GM23338 (cell line): ENCODE data around the gene ROR1. TPM values are rescaled to one million over a fixed set of nuclear protein-coding genes. Genes with fewer than 3 reads are reported as not detected.

Experiments
- ATAC-seq: fragments of 200-7000 bp; cut with Tn5 transposase; 3 replicates; pipeline ENCODE4 v1.9.1; 2020
- DNase-seq: peaks from one replicate; pipeline ENCODE4 v3.0.0-alpha.2; 2015; ENCODE audit warnings: low spot score
- H2AFZ ChIP-seq: fragments of 200-600 bp; sonication (generic); 2 replicates; pipeline ENCODE4 v1.8.0; 2016; ENCODE audit warnings: antibody characterized with exemption, mild to moderate bottlenecking, moderate library complexity
- H3F3A ChIP-seq: fragments of 200-600 bp; sonication (generic); replicated peaks from 2 replicates; pipeline ENCODE4 v1.8.0; 2017; ENCODE audit warnings: antibody characterized with exemption, mixed run types, low read depth
- H3K27ac ChIP-seq: fragments of 200-600 bp; sonication (generic); 2 replicates; pipeline ENCODE4 v1.6.1; 2016; ENCODE audit warnings: low read depth
- H3K27me3 ChIP-seq: fragments of 200-600 bp; sonication (generic); 2 replicates; pipeline ENCODE4 v1.8.0; 2016; ENCODE audit warnings: mild to moderate bottlenecking, mixed run types, moderate library complexity; ENCODE audit not compliant: insufficient read depth
- H3K36me3 ChIP-seq: fragments of 200-600 bp; sonication (generic); 2 replicates; pipeline ENCODE4 v1.8.0; 2016; ENCODE audit warnings: mild to moderate bottlenecking; ENCODE audit not compliant: insufficient read depth
- H3K4me1 ChIP-seq: fragments of 200-600 bp; sonication (generic); 2 replicates; pipeline ENCODE4 v1.8.0; 2016; ENCODE audit warnings: mild to moderate bottlenecking, moderate library complexity; ENCODE audit not compliant: insufficient read depth
- H3K4me2 ChIP-seq: fragments of 200-600 bp; sonication (generic); 2 replicates; pipeline ENCODE4 v1.7.1; 2017; ENCODE audit warnings: mixed run types
- H3K4me3 ChIP-seq: fragments of 200-600 bp; sonication (generic); 2 replicates; pipeline ENCODE4 v1.6.1; 2016; ENCODE audit warnings: mixed run types
- H3K79me2 ChIP-seq: fragments of 200-600 bp; sonication (generic); replicated peaks from 2 replicates; pipeline ENCODE4 v1.8.0; 2017; ENCODE audit warnings: mild to moderate bottlenecking; ENCODE audit not compliant: insufficient read depth
- H3K9me2 ChIP-seq: fragments of 200-600 bp; sonication (generic); 2 replicates; pipeline ENCODE4 v1.8.0; 2017; ENCODE audit not compliant: insufficient read depth
- H4K20me1 ChIP-seq: fragments of 200-600 bp; sonication (generic); replicated peaks from 2 replicates; pipeline ENCODE4 v1.8.0; 2017; ENCODE audit warnings: mild to moderate bottlenecking; ENCODE audit not compliant: insufficient read depth
- H3K27ac Mint-ChIP-seq: 2 replicates; pipeline ENCODE4 v1.8.0; 2020; ENCODE audit warnings: inconsistent platforms, mild to moderate bottlenecking, moderate library complexity, mixed read lengths
- H3K27me3 Mint-ChIP-seq: 3 replicates; pipeline ENCODE4 v1.8.0; 2022; ENCODE audit warnings: low read depth, mild to moderate bottlenecking, moderate library complexity, mixed read lengths, inconsistent platforms; ENCODE audit not compliant: insufficient read depth, poor library complexity
- H3K36me3 Mint-ChIP-seq: 3 replicates; pipeline ENCODE4 v1.8.0; 2021; ENCODE audit warnings: low read depth, mild to moderate bottlenecking, inconsistent platforms, moderate library complexity, mixed read lengths
- H3K4me1 Mint-ChIP-seq: 3 replicates; pipeline ENCODE4 v1.8.0; 2020; ENCODE audit warnings: mild to moderate bottlenecking, inconsistent platforms, mixed read lengths
- H3K4me3 Mint-ChIP-seq: 3 replicates; pipeline ENCODE4 v1.8.0; 2021; ENCODE audit warnings: moderate library complexity, mild to moderate bottlenecking, inconsistent platforms, mixed read lengths
- H3K9me3 Mint-ChIP-seq: 3 replicates; pipeline ENCODE4 v1.8.0; 2020; ENCODE audit warnings: moderate library complexity, mild to moderate bottlenecking, inconsistent platforms, mixed read lengths
- CREB1 ChIP-seq: fragments of 250-450 bp; sonication (Bioruptor Pico); IDR thresholded peaks from 2 replicates; pipeline ENCODE4 v1.5.0; 2020; ENCODE audit warnings: low read depth, mild to moderate bottlenecking, moderate library complexity
- CTCF ChIP-seq, 2 experiments: fragments of 200-600 bp in 1 of 2; sonication (generic) in 1 of 2; conservative IDR thresholded peaks; 2 replicates each; pipeline versions ENCODE4 v1.5.1 to v1.6.1; 2016 to 2017; ENCODE audit warnings: antibody characterized with exemption in 2 of 2, low read depth in 2 of 2, mild to moderate bottlenecking in 2 of 2, moderate library complexity in 1 of 2
- ETS1 ChIP-seq: IDR thresholded peaks from 2 replicates; pipeline ENCODE4 v1.6.1; 2016; ENCODE audit warnings: antibody characterized with exemption
- EZH2 ChIP-seq: fragments of 200-600 bp; sonication (generic); IDR thresholded peaks from one replicate; pipeline ENCODE4 v1.8.0; 2017; ENCODE audit warnings: antibody characterized with exemption, mild to moderate bottlenecking, low read depth; ENCODE audit not compliant: unreplicated experiment
- EZH2phosphoT487 ChIP-seq: fragments of 200-600 bp; sonication (generic); IDR thresholded peaks from one replicate; pipeline ENCODE4 v1.8.1; 2018; ENCODE audit warnings: antibody characterized with exemption; ENCODE audit not compliant: unreplicated experiment
- JUNB ChIP-seq: IDR thresholded peaks from one replicate; pipeline ENCODE4 v1.6.1; 2016; ENCODE audit warnings: antibody characterized with exemption; ENCODE audit not compliant: unreplicated experiment
- NANOG ChIP-seq: IDR thresholded peaks from 2 replicates; pipeline ENCODE4 v1.6.1; 2016; ENCODE audit warnings: antibody characterized with exemption, borderline replicate concordance
- POLR2AphosphoS5 ChIP-seq: IDR thresholded peaks from 2 replicates; pipeline ENCODE4 v1.6.1; 2016; ENCODE audit warnings: antibody characterized with exemption, low read depth
- REST ChIP-seq: IDR thresholded peaks from one replicate; pipeline ENCODE4 v1.6.1; 2018; ENCODE audit warnings: antibody characterized with exemption; ENCODE audit not compliant: unreplicated experiment
- STAT1 ChIP-seq: IDR thresholded peaks from one replicate; pipeline ENCODE4 v1.6.1; 2016; ENCODE audit warnings: antibody characterized with exemption; ENCODE audit not compliant: unreplicated experiment
- ZNF114 ChIP-seq: fragments of 250-450 bp; sonication (Bioruptor Pico); IDR thresholded peaks from 2 replicates; pipeline ENCODE4 v1.5.0; 2020; ENCODE audit warnings: mild to moderate bottlenecking, moderate library complexity
- ZNF331 ChIP-seq: fragments of 250-450 bp; sonication (Bioruptor Pico); IDR thresholded peaks from 2 replicates; pipeline ENCODE4 v1.5.0; 2020; ENCODE audit warnings: low read depth, mild to moderate bottlenecking, moderate library complexity
- ZNF462 ChIP-seq: fragments of 250-450 bp; sonication (Bioruptor Pico); IDR thresholded peaks from 2 replicates; pipeline ENCODE4 v1.5.0; 2020; ENCODE audit warnings: mild to moderate bottlenecking, moderate library complexity
- polyA plus RNA-seq: library from polyadenylated mRNA; unstranded; fragments of >200 nt; fragmentation: Nextera tagmentation; extraction: Ambion mirVana; gene quantifications from 2 replicates; pipeline ENCODE4 v1.2.1, GENCODE V29; 2016
- total RNA-seq: library from RNA; depleted of rRNA; stranded (reverse); fragments of >200 nt; shearing (Covaris generic); gene quantifications from 2 replicates; pipeline ENCODE4 v1.2.3, GENCODE V29; 2014

Gene ROR1
- total and polyA plus RNA-seq, 2 experiments from 2014 or later = 59.7 to 96.0 TPM

- no peak overlapping the region for H3K4me3 ChIP-seq
- H3K27me3 ChIP-seq = no peaks in the 10 kb centered on the region
- H3F3A ChIP-seq = no peaks in the 10 kb centered on the region
- no peaks in the 10 kb centered on the region for H4K20me1 ChIP-seq
- peaks cover 4% of the 10 kb centered on the region for H3K27me3 Mint-ChIP-seq
- H3K36me3 Mint-ChIP-seq = peaks cover 47% of the 10 kb centered on the region
- TF ChIP-seq NANOG (no peak), POLR2AphosphoS5 (no peak), CTCF (conservative IDR thresholded peaks at IDR 0.05; ENCODE audit: low read depth in 2 of 2) (no peak), JUNB (no peak), CREB1 (no peak), REST (no peak), ZNF462 (CRISPR knock-in tag) (no peak), ZNF331 (CRISPR knock-in tag) (no peak), STAT1 (no peak), EZH2 (no peak), ZNF114 (no peak), ETS1 (no peak), EZH2phosphoT487 (no peak)
- ATAC-seq (no peak; the same call in 1 of the 3 replicates), DNase-seq (no peak)
- no peaks in the 10 kb centered on the region for H3K9me2 ChIP-seq
- H3K4me2 ChIP-seq = no peak overlapping the region
- H3K36me3 ChIP-seq = peaks cover 23% of the 10 kb centered on the region; the same call in 1 of the 2 replicates
- H3K27ac Mint-ChIP-seq = 0 out of 2 replicates have a peak overlapping the region, but pooled peaks have one; percentile 39
- no peaks in the 10 kb centered on the region for H3K4me1 ChIP-seq
- peaks cover 5% of the 10 kb centered on the region for H3K4me1 Mint-ChIP-seq
- H3K79me2 ChIP-seq = no peaks in the 10 kb centered on the region
- H2AFZ ChIP-seq = no peak overlapping the region
- H3K4me3 Mint-ChIP-seq = no peak overlapping the region
- no peak overlapping the region for H3K27ac ChIP-seq
- H3K9me3 Mint-ChIP-seq = no peaks in the 10 kb centered on the region
Measured at GRCh38 chr1:64162151-64162550, 388.3 kb downstream of the ROR1 start.
